ENCODE data around the gene PLPPR2.

- TF ChIP-seq CTCF (IDR thresholded peaks at IDR 0.05) (no peak), POLR2A (IDR thresholded peaks at IDR 0.05) (no peak)
Observed at GRCh38 chr19:11361771-11362731, 6.8 kb downstream of the PLPPR2 start.
